Astrocyte of the hippocampus (primary cell): ENCODE results near the gene MTPN.

ENCODE experiments used
- DNase-seq: peaks from one replicate; pipeline ENCODE4 v3.0.0; 2011; ENCODE audit warnings: low read depth, low spot score

Gene MTPN

GRCh38 chr7:135925210-135925609 is 51.9 kb downstream of the MTPN start:
- peak; percentile 19 for DNase-seq

GRCh38 chr7:135924302-135924701 is 52.9 kb downstream of the MTPN start:
- DNase-seq, result no peak

GRCh38 chr7:135922263-135922662 is 54.9 kb downstream of the MTPN start:
- no peak for DNase-seq

GRCh38 chr7:135920478-135920877 is 56.7 kb downstream of the MTPN start:
- DNase-seq, result no peak

- no peak for DNase-seq
Observed at GRCh38 chr7:135919071-135919841, 57.9 kb downstream of the MTPN start.

GRCh38 chr7:135918134-135918533 is 59.0 kb downstream of the MTPN start:
- no peak for DNase-seq

GRCh38 chr7:135917721-135918120 is 59.4 kb downstream of the MTPN start:
- no peak for DNase-seq

GRCh38 chr7:135914346-135914745 is 62.8 kb downstream of the MTPN start:
- DNase-seq, result no peak

GRCh38 chr7:135913404-135913803 is 63.8 kb downstream of the MTPN start:
- no peak for DNase-seq

- DNase-seq, result peak; percentile 8
Observed at GRCh38 chr7:135911099-135911498, 66.1 kb downstream of the MTPN start.

- no peak for DNase-seq
Observed at GRCh38 chr7:135910393-135911036, 66.6 kb downstream of the MTPN start.

- no peak for DNase-seq
Observed at GRCh38 chr7:135905858-135906257, 71.3 kb downstream of the MTPN start.

- no peak for DNase-seq
Observed at GRCh38 chr7:135905355-135905754, 71.8 kb downstream of the MTPN start.

GRCh38 chr7:135904282-135904681 is 72.9 kb downstream of the MTPN start:
- DNase-seq, result no peak

- DNase-seq, result no peak
Observed at GRCh38 chr7:135901585-135902540, 75.3 kb downstream of the MTPN start.

GRCh38 chr7:135900065-135900546 is 77.1 kb downstream of the MTPN start:
- DNase-seq, result no peak

GRCh38 chr7:135899458-135900064 is 77.6 kb downstream of the MTPN start:
- no peak for DNase-seq

GRCh38 chr7:135898226-135898625 is 78.9 kb downstream of the MTPN start:
- DNase-seq, result no peak

GRCh38 chr7:135894816-135895215 is 82.3 kb downstream of the MTPN start:
- DNase-seq, result no peak

GRCh38 chr7:135889823-135890222 is 87.3 kb downstream of the MTPN start:
- DNase-seq, result no peak

GRCh38 chr7:135888740-135889139 is 88.4 kb downstream of the MTPN start:
- DNase-seq, result no peak
